Mesenchymal stem cell (in vitro differentiated cells and primary cell): ENCODE results near the gene ATP8A1.
"Not testable (repeated sequence)": the region's sequence is repeated elsewhere in the genome, so short reads cannot be mapped to it uniquely, and the experiment has no call there.

Experiments used
- DNase-seq: peaks from one replicate; pipeline ENCODE4 v3.0.0-alpha.2; 2013
- H2AFZ ChIP-seq: one replicate; pipeline ENCODE4 v1.6.1; 2013; ENCODE audit warnings: low read depth, mild to moderate bottlenecking, control low read depth, inconsistent platforms, low read length, moderate library complexity
- H2AK5ac ChIP-seq: 2 replicates; pipeline ENCODE4 v1.6.1; 2013; ENCODE audit warnings: low read length, moderate library complexity, mild to moderate bottlenecking, inconsistent platforms; ENCODE audit not compliant: severe bottlenecking
- H2BK120ac ChIP-seq: one replicate; pipeline ENCODE4 v1.6.1; 2013; ENCODE audit warnings: low read depth, mild to moderate bottlenecking, inconsistent platforms, low read length, moderate library complexity
- H2BK12ac ChIP-seq, 2 experiments: one replicate each; pipeline ENCODE4 v1.6.1; 2013; ENCODE audit warnings: inconsistent platforms in 2 of 2, low read length in 2 of 2, mild to moderate bottlenecking in 2 of 2, moderate library complexity in 2 of 2, control low read depth in 1 of 2
- H2BK15ac ChIP-seq: one replicate; pipeline ENCODE4 v1.6.1; 2013; ENCODE audit warnings: mild to moderate bottlenecking, low read depth, inconsistent platforms; ENCODE audit not compliant: poor library complexity, severe bottlenecking
- H2BK5ac ChIP-seq: 2 replicates; pipeline ENCODE4 v1.6.1; 2013; ENCODE audit warnings: low read depth, mild to moderate bottlenecking, low read length, control low read depth, inconsistent platforms; ENCODE audit not compliant: poor library complexity, severe bottlenecking
- H3K14ac ChIP-seq, 2 experiments: one replicate each; pipeline ENCODE4 v1.6.1; 2013; ENCODE audit warnings: inconsistent platforms in 2 of 2, low read length in 2 of 2, control low read depth in 1 of 2, mild to moderate bottlenecking in 1 of 2, moderate library complexity in 1 of 2
- H3K18ac ChIP-seq, 2 experiments: one replicate each; pipeline ENCODE4 v1.6.1; 2013; ENCODE audit warnings: inconsistent platforms in 2 of 2, low read length in 2 of 2, control low read depth in 1 of 2, low read depth in 1 of 2, mild to moderate bottlenecking in 1 of 2
- H3K23ac ChIP-seq, 2 experiments: one replicate each; pipeline ENCODE4 v1.6.1; 2013; ENCODE audit warnings: inconsistent platforms in 2 of 2, low read length in 2 of 2, mild to moderate bottlenecking in 2 of 2, moderate library complexity in 2 of 2, control low read depth in 1 of 2
- H3K27ac ChIP-seq: 2 replicates; pipeline ENCODE4 v1.5.1; 2013; ENCODE audit warnings: mild to moderate bottlenecking, moderate library complexity, low read length, control low read depth, inconsistent platforms; ENCODE audit not compliant: poor library complexity, severe bottlenecking
- H3K27me3 ChIP-seq, 2 experiments: 2 replicates each; pipeline versions ENCODE4 v1.6.1 to v1.7.0; 2013; ENCODE audit warnings: low read length in 2 of 2, mild to moderate bottlenecking in 2 of 2, moderate library complexity in 2 of 2, control low read depth in 1 of 2, inconsistent platforms in 1 of 2; ENCODE audit not compliant: control insufficient read depth in 1 of 2, insufficient read depth in 1 of 2
- H3K36me3 ChIP-seq, 2 experiments: 2 replicates each; pipeline versions ENCODE4 v1.6.1 to v1.7.0; 2013; ENCODE audit warnings: low read length in 2 of 2, control low read depth in 1 of 2, inconsistent platforms in 1 of 2, low read depth in 1 of 2, mild to moderate bottlenecking in 1 of 2; ENCODE audit not compliant: insufficient read depth in 2 of 2, control insufficient read depth in 1 of 2
- H3K4ac ChIP-seq, 2 experiments: one replicate each; pipeline ENCODE4 v1.6.1; 2013; ENCODE audit warnings: inconsistent platforms in 2 of 2, low read length in 2 of 2, mild to moderate bottlenecking in 2 of 2, moderate library complexity in 2 of 2, control low read depth in 1 of 2, low read depth in 1 of 2
- H3K4me1 ChIP-seq: 2 replicates; pipeline ENCODE4 v1.6.1; 2013; ENCODE audit warnings: low read depth, low read length, control low read depth; ENCODE audit not compliant: control insufficient read depth, insufficient read depth
- H3K4me2 ChIP-seq: 2 replicates; pipeline ENCODE4 v1.6.1; 2013; ENCODE audit warnings: low read length, mild to moderate bottlenecking, inconsistent platforms; ENCODE audit not compliant: poor library complexity, severe bottlenecking
- H3K4me3 ChIP-seq, 2 experiments: 2 replicates each; pipeline versions ENCODE4 v1.5.1 to v1.7.0; 2013; ENCODE audit warnings: low read length in 2 of 2, mild to moderate bottlenecking in 2 of 2, control low read depth in 1 of 2, low read depth in 1 of 2; ENCODE audit not compliant: insufficient read depth in 1 of 2
- H3K79me1 ChIP-seq: replicated peaks from 2 replicates; pipeline ENCODE4 v1.6.1; 2013; ENCODE audit warnings: mild to moderate bottlenecking, control low read depth, low read length, inconsistent platforms; ENCODE audit not compliant: poor library complexity, severe bottlenecking
- H3K9ac ChIP-seq: 2 replicates; pipeline ENCODE4 v1.7.0; 2013; ENCODE audit warnings: mild to moderate bottlenecking, low read length, moderate library complexity
- H3K9me3 ChIP-seq: 2 replicates; pipeline ENCODE4 v1.7.0; 2013; ENCODE audit warnings: mild to moderate bottlenecking, low read length; ENCODE audit not compliant: control insufficient read depth
- H4K8ac ChIP-seq: one replicate; pipeline ENCODE4 v1.6.1; 2013; ENCODE audit warnings: inconsistent platforms, mild to moderate bottlenecking, low read length, moderate library complexity
- H4K91ac ChIP-seq: one replicate; pipeline ENCODE4 v1.6.1; 2013; ENCODE audit warnings: mild to moderate bottlenecking, low read length, inconsistent platforms
- WGBS: methylation state at CpG from one replicate; pipeline ENCODE4 v1.1.7; 2013; ENCODE audit warnings: mixed read lengths; 5-methylcytosine and 5-hydroxymethylcytosine counted together

Gene ATP8A1

GRCh38 chr4:42701780-42702179, 44.9 kb upstream of the ATP8A1 start:
- not testable (repeated sequence) for H2BK5ac ChIP-seq, H3K79me1 ChIP-seq, H3K4ac ChIP-seq, H3K4me1 ChIP-seq, H3K14ac ChIP-seq, H2BK12ac ChIP-seq, H3K9me3 ChIP-seq, H3K4me3 ChIP-seq, H2BK120ac ChIP-seq, H3K18ac ChIP-seq, H3K4me2 ChIP-seq, H2AFZ ChIP-seq, H3K27me3 ChIP-seq, H4K8ac ChIP-seq, H4K91ac ChIP-seq, H2BK15ac ChIP-seq, H3K27ac ChIP-seq, H2AK5ac ChIP-seq, H3K9ac ChIP-seq, DNase-seq, H3K36me3 ChIP-seq, H3K23ac ChIP-seq
- 68% methylated on average over 7 of the region's 7 CpGs for WGBS

- Histone ChIP-seq H3K79me1 (no peaks in the 10 kb centered on the region), H3K14ac (no peak overlapping the region), H3K36me3 (no peaks in the 10 kb centered on the region), H3K9me3 (no peaks in the 10 kb centered on the region), H3K27ac (no peak overlapping the region), H3K23ac (no peak overlapping the region), H3K27me3 (peaks cover 0 to 3% of the 10 kb centered on the region in 2 experiments), H4K91ac (no peak overlapping the region), H3K4me2 (no peak overlapping the region), H2BK12ac (no peak overlapping the region), H2BK120ac (no peak overlapping the region), H3K4me1 (no peaks in the 10 kb centered on the region), H3K18ac (no peak overlapping the region), H3K4me3 (no peak overlapping the region), H2BK5ac (no peak overlapping the region), H2BK15ac (no peak overlapping the region), H3K9ac (no peak overlapping the region), H2AFZ (no peak overlapping the region), H2AK5ac (no peak overlapping the region), H4K8ac (no peak overlapping the region), H3K4ac (no peak overlapping the region)
- WGBS = 40% methylated on average over 1 of the region's 1 CpG
- no peak for DNase-seq
Measured at GRCh38 chr4:42690537-42690936, 33.6 kb upstream of the ATP8A1 start.

- Histone ChIP-seq H3K79me1 (no peaks in the 10 kb centered on the region), H3K4ac (no peak overlapping the region), H3K4me3 (no peak overlapping the region), H3K4me2 (no peak overlapping the region), H4K8ac (no peak overlapping the region), H4K91ac (no peak overlapping the region), H3K4me1 (no peaks in the 10 kb centered on the region), H3K9ac (no peak overlapping the region), H2BK12ac (no peak overlapping the region), H3K9me3 (no peaks in the 10 kb centered on the region), H3K23ac (no peak overlapping the region), H2BK15ac (no peak overlapping the region), H3K27me3 (no peaks in the 10 kb centered on the region), H2AFZ (no peak overlapping the region), H2BK5ac (no peak overlapping the region), H3K27ac (no peak overlapping the region), H3K14ac (no peak overlapping the region), H2AK5ac (no peak overlapping the region), H2BK120ac (no peak overlapping the region), H3K36me3 (no peaks in the 10 kb centered on the region), H3K18ac (no peak overlapping the region)
- no peak for DNase-seq
Measured at GRCh38 chr4:42683393-42683792, 26.5 kb upstream of the ATP8A1 start.

DNA sequence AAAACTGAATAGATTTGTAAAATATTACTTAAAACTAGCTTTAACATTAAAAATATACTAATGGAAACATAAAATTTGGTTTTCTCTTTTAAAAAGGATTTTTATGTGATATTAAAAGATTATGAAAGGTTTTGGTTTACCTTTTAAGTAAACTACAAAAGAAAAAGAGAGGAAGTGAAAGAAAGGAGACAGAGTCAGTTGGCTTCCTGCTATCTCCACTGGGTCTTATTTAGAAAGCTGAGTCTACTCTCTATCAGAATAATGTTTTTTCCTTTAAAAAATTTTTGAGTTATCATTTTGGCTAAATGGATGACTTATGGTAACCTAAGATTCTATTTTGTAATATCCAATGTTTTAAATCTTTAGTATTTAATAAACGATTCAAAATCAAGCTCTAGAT, 21.6 kb upstream of the ATP8A1 start:
- Histone ChIP-seq H3K27me3 (no peaks in the 10 kb centered on the region), H4K8ac (no peak overlapping the region), H2BK5ac (no peak overlapping the region), H3K18ac (no peak overlapping the region), H3K79me1 (no peaks in the 10 kb centered on the region), H3K23ac (no peak overlapping the region), H2AFZ (no peak overlapping the region), H2AK5ac (no peak overlapping the region), H4K91ac (no peak overlapping the region), H3K27ac (no peak overlapping the region), H3K9me3 (no peaks in the 10 kb centered on the region), H3K36me3 (no peaks in the 10 kb centered on the region), H3K4me3 (no peak overlapping the region), H3K4me2 (no peak overlapping the region), H2BK15ac (no peak overlapping the region), H3K4me1 (no peaks in the 10 kb centered on the region), H3K4ac (no peak overlapping the region), H2BK120ac (no peak overlapping the region), H3K14ac (no peak overlapping the region), H2BK12ac (no peak overlapping the region), H3K9ac (no peak overlapping the region)
- no CpG with 5 or more reads among the region's 1 CpG for WGBS
- DNase-seq = no peak
